Measurements from ENCODE around the gene ZZZ3. TPM values are rescaled to one million over a fixed set of nuclear protein-coding genes. Genes with fewer than 3 reads are reported as not detected.
"Not testable (repeated sequence)": the region's sequence is repeated elsewhere in the genome, so short reads cannot be mapped to it uniquely, and the experiment has no call there.

ZZZ3 gene
- total and polyA plus RNA-seq, 2 of the 13 experiments (the other 11 are each of a cell fraction or from before 2014, with no cell fraction given), result 18.1 to 50.2 TPM

DNA sequence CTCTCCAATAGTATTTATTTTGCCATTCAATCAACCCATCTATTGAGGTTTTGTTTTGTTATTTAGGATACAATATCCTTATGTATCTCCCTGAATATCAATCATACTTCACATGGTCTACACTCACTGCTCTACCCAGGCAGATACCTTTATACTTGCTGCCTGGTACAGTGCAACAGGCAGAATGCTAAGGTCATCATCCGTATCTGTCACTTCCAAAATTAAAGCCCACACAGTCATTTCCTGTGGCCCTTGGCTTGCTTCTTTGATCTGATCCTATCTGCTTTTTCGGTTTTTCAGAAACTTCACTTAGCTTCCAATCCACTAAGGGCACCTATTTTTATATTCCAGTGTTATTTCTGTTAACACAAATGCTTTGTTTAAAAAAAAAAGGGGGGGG is 22.3 kb upstream of the ZZZ3 start (continued):
- TF ChIP-seq, protein P1, sequence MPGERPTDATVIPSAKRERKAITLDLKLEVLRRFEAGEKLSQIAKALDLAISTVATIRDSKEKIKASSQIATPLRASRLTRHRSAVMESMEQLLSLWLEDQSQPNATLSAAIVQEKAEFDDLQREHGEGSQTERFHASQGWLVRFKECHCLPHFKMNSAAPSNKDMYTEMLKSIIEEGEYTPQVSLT (CRISPR knock-in tag; IDR thresholded peaks at IDR 0.05; ENCODE audit: borderline replicate concordance, low read depth), result no peak
- TF ChIP-seq, protein P2, sequence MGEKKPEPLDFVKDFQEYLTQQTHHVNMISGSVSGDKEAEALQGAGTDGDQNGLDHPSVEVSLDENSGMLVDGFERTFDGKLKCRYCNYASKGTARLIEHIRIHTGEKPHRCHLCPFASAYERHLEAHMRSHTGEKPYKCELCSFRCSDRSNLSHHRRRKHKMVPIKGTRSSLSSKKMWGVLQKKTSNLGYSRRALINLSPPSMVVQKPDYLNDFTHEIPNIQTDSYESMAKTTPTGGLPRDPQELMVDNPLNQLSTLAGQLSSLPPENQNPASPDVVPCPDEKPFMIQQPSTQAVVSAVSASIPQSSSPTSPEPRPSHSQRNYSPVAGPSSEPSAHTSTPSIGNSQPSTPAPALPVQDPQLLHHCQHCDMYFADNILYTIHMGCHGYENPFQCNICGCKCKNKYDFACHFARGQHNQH (CRISPR knock-in tag; IDR thresholded peaks at IDR 0.05), result no peak
- TF ChIP-seq ZNF644 (CRISPR knock-in tag; IDR thresholded peaks at IDR 0.05; ENCODE audit: low read depth) (no peak), ZNF251 (CRISPR knock-in tag; IDR thresholded peaks at IDR 0.05) (no peak), ZNF17 (CRISPR knock-in tag; IDR thresholded peaks at IDR 0.05) (no peak)
- TF ChIP-seq, protein P3, sequence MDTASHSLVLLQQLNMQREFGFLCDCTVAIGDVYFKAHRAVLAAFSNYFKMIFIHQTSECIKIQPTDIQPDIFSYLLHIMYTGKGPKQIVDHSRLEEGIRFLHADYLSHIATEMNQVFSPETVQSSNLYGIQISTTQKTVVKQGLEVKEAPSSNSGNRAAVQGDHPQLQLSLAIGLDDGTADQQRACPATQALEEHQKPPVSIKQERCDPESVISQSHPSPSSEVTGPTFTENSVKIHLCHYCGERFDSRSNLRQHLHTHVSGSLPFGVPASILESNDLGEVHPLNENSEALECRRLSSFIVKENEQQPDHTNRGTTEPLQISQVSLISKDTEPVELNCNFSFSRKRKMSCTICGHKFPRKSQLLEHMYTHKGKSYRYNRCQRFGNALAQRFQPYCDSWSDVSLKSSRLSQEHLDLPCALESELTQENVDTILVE (CRISPR knock-in tag; IDR thresholded peaks at IDR 0.05), result no peak
- TF ChIP-seq, protein P4, sequence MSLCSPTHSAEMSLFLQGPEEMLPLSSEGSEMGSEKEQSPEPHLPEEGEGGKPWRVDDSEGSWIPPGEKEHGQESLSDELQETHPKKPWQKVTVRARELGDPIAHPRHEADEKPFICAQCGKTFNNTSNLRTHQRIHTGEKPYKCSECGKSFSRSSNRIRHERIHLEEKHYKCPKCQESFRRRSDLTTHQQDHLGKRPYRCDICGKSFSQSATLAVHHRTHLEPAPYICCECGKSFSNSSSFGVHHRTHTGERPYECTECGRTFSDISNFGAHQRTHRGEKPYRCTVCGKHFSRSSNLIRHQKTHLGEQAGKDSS (CRISPR knock-in tag; IDR thresholded peaks at IDR 0.05; ENCODE audit: borderline replicate concordance, low read depth), result no peak

DNA sequence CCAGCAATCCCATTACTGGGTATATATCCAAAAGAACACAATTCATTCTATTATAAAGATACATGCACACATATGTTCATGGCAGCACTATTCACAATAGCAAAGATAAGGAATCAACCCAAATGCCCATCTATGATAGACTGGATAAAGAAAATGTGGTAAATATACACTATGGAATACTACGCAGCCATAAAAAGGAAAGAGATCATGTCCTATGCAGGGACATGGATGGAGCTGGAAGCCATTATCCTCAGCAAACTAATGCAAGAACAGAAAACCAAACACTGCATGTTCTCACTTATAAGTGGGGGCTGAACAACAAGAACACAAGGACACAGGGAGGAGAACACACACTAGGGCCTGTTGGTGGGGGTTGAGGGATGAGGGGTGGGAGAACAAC is 17.2 kb upstream of the ZZZ3 start:
- H3K4me2 ChIP-seq (ENCODE audit: low read depth, low read length); H3K36me3 ChIP-seq (replicated peaks in 1 of 2; ENCODE audit: control insufficient read depth in 1 of 2, insufficient read depth in 2 of 2, low read length in 2 of 2); in situ Hi-C loops (cut with HindIII; ENCODE audit: extremely low pct_ligation_motif_present, low pct_unique_long_range_greater_than_20kb); POLR2A ChIA-PET; DNase-seq (ENCODE audit: low spot score); H3K9ac ChIP-seq (ENCODE audit: insufficient read depth, low read depth, low read length); ATAC-seq; H3K4me3 ChIP-seq (replicated peaks in 1 of 3; ENCODE audit: insufficient read depth in 1 of 3, low read depth in 2 of 3, low read length in 3 of 3); CTCF ChIA-PET (ENCODE audit: low intra/inter-chr PET ratio, low total read pairs); H3K27me3 ChIP-seq (ENCODE audit: control insufficient read depth in 1 of 2, insufficient read depth in 2 of 2, low read length in 2 of 2); BruUV-seq (replicated peaks); H2AFZ ChIP-seq (ENCODE audit: low read length); H3K79me2 ChIP-seq (ENCODE audit: insufficient read depth, low read length); H4K20me1 ChIP-seq (ENCODE audit: insufficient read depth, low read length); intact Hi-C loops (cut with micrococcal nuclease; ENCODE audit: unreplicated experiment); FAIRE-seq; H3K4me1 ChIP-seq (ENCODE audit: insufficient read depth, low read length); H3K9me3 ChIP-seq (ENCODE audit: low read length); H3K27ac ChIP-seq (ENCODE audit: extremely low read length, insufficient read depth, low read length): not testable (repeated sequence)
- 100% methylated on average over 1 of the region's 1 CpG for WGBS (ENCODE audit: low lambda C conversion rate)

All from HepG2 (cell line).